Sigmoid colon (tissue), 3 donors: Measurements from ENCODE around the gene MYH7.

Experiments
- CTCF ChIP-seq, 4 experiments: fragments of 450-650 bp in 3 of 4; fragments of 200-600 bp in 1 of 4; IDR thresholded peaks; one replicate each; pipeline ENCODE4 v1.5.1; 2016 to 2019; ENCODE audit warnings: antibody characterized with exemption in 4 of 4, mild to moderate bottlenecking in 3 of 4, moderate library complexity in 2 of 4
- POLR2A ChIP-seq, 2 donors: fragments of 450-650 bp; IDR thresholded peaks; one replicate each; pipeline ENCODE4 v1.6.1; 2016; ENCODE audit warnings: antibody characterized with exemption in 2 of 2, mild to moderate bottlenecking in 2 of 2, moderate library complexity in 2 of 2

DNA sequence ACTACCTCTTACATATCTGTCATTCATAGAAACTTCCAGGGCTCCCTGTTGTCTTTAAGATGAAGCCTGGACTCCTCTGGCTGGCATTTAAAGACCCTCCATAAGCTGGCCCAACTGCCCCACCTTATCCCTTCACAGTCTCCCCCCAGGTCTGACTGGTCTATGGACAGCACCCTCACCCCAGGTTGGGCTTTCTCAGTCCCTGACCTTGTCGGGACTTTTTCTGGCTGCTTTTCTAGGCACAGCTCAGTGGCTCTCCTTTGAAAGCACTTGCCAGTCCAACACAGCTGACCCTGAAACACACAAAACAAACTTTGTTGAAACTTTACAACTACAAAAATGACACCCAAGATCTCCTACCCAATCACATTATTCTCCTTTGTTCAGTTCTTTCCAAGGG, 13.9 kb upstream of the MYH7 start:
- no peak for TF ChIP-seq POLR2A (IDR thresholded peaks at IDR 0.05)
- TF ChIP-seq CTCF (IDR thresholded peaks at IDR 0.05): no peak
